Ovary (tissue), 9 donors: Measurements from ENCODE around the gene YWHAG. TPM values are rescaled to one million over a fixed set of nuclear protein-coding genes. Genes with fewer than 3 reads are reported as not detected.

Experiments
- DNase-seq, 5 donors: peaks; one replicate each; pipeline ENCODE4 v3.0.0-alpha.2; 2019 to 2020
- H3K27ac ChIP-seq, 2 donors: fragments of 200-600 bp; one replicate each; pipeline versions ENCODE4 v1.5.1 to v1.8.0; 2019 to 2022
- H3K27me3 ChIP-seq: fragments of 200-600 bp; one replicate; pipeline ENCODE4 v1.8.0; 2022
- H3K36me3 ChIP-seq: fragments of 200-600 bp; sonication (generic); one replicate; pipeline ENCODE4 v1.5.1; 2019
- H3K4me1 ChIP-seq: one replicate; pipeline ENCODE4 v1.8.1; 2013; ENCODE audit warnings: mild to moderate bottlenecking, moderate library complexity; ENCODE audit not compliant: insufficient read depth
- H3K4me3 ChIP-seq: fragments of 200-600 bp; sonication (generic); one replicate; pipeline ENCODE4 v1.5.1; 2017
- H3K9me3 ChIP-seq, 2 donors: fragments of 200-600 bp in 1 of 2; sonication (generic) in 1 of 2; one replicate each; pipeline versions ENCODE4 v1.5.1 to v1.8.1; 2013 to 2019; ENCODE audit warnings: mild to moderate bottlenecking in 1 of 2, moderate library complexity in 1 of 2
- CTCF ChIP-seq, 3 donors: fragments of 450-650 bp in 2 of 3; fragments of 200-600 bp in 1 of 3; IDR thresholded peaks; one replicate each; pipeline versions ENCODE4 v1.5.1 to v1.8.0; 2016 to 2022; ENCODE audit warnings: antibody characterized with exemption in 3 of 3, mild to moderate bottlenecking in 1 of 3
- EP300 ChIP-seq: sonication (generic); formaldehyde crosslinking; IDR thresholded peaks from one replicate; pipeline ENCODE4 v1.6.1; 2017; ENCODE audit warnings: antibody characterized with exemption
- POLR2A ChIP-seq: fragments of 450-650 bp; IDR thresholded peaks from one replicate; pipeline ENCODE4 v1.6.1; 2017; ENCODE audit warnings: antibody characterized with exemption, mild to moderate bottlenecking, moderate library complexity
- WGBS, 3 donors: extraction: QIAGEN DNeasy Blood & Tissue Kit in 1 of 3; methylation state at CpG; one replicate each; pipeline versions ENCODE4 v1.1.5 to v1.1.7; 2013 to 2017; 5-methylcytosine and 5-hydroxymethylcytosine counted together
- intact Hi-C, 4 donors: fragments of 100-400 bp; cut with DNase I; formaldehyde crosslinking; loops; one replicate each; pipeline versions ENCODE4 v1.11.0 to v1.15.1; 2022 to 2023
- polyA plus RNA-seq, 2 donors: library from polyadenylated mRNA; stranded (reverse); fragments of 200-250 nt in 1 of 2; fragments of 350-450 nt in 1 of 2; fragmentation: Illumina TruSeq in 1 of 2; extraction: RNeasy Lipid Tissue Mini Kit (QIAGEN cat#74804) in 1 of 2; gene quantifications; one replicate each; pipeline ENCODE4 v1.2.3, GENCODE V29; 2013 to 2014
- total RNA-seq, 7 donors: library from RNA; depleted of rRNA in 2 of 7; stranded (reverse); fragments of >200 nt in 2 of 7; fragmentation: NEBNext Ultra II Directional in 3 of 7; extraction: Animal tissue kit (Norgen Biotek cat#: 25700) in 3 of 7; gene quantifications; one replicate each; pipeline versions ENCODE4 v1.1.0 to v1.2.4, GENCODE V29; 2016 to 2023
- donor health status: DM: no; HTN: no; CAD: no; lungs with moderate emphysema.
- donor health status: DM: no; HTN: no; CAD: no.
- donor health status: Bipolar disorder and iron deficiency.
- donor health status: DM: yes; HTN: yes; CAD: no.
- donor health status: DM: no; HTN: no; CAD: no.
- donor health status: DM: yes; HTN: yes; CAD: no.

YWHAG gene
- total and polyA plus RNA-seq, 9 donors: 32.0 to 121 (median 99.2) TPM

GRCh38 chr7:76342222-76342621 lies 16.6 kb downstream of the YWHAG start:
- no peak overlapping the region for H3K4me3 ChIP-seq
- intact Hi-C loops: no loop called here
- TF ChIP-seq POLR2A (no peak), CTCF (IDR thresholded peaks at IDR 0.05) (no peak), EP300 (no peak)
- H3K9me3 ChIP-seq: no peaks in the 10 kb centered on the region
- peak overlapping the region in 1 of 2 donors; percentile 13 for H3K27ac ChIP-seq
- no peak for DNase-seq
- no peaks in the 10 kb centered on the region for H3K27me3 ChIP-seq
- no peaks in the 10 kb centered on the region for H3K36me3 ChIP-seq
- 61 to 76% (median 74%) methylated on average over 5 of the region's 5 CpGs for WGBS, 3 donors
- H3K4me1 ChIP-seq: peaks cover 13% of the 10 kb centered on the region

- intact Hi-C loops: no loop called here
- Histone ChIP-seq H3K4me3 (no peak overlapping the region), H3K9me3 (no peaks in the 10 kb centered on the region), H3K4me1 (peaks cover 16% of the 10 kb centered on the region), H3K27me3 (no peaks in the 10 kb centered on the region), H3K27ac (peak overlapping the region in 1 of 2 donors; percentile 66), H3K36me3 (no peaks in the 10 kb centered on the region)
- no peak for TF ChIP-seq EP300
- no peak for TF ChIP-seq CTCF (IDR thresholded peaks at IDR 0.05)
- TF ChIP-seq POLR2A: no peak
- no peak for DNase-seq
- WGBS, 3 donors: 31 to 37% (median 34%) methylated on average over 3 of the region's 3 CpGs
Measured at GRCh38 chr7:76340617-76341131, 18.1 kb downstream of the YWHAG start.

- H3K4me3 ChIP-seq: no peak overlapping the region
Measured at GRCh38 chr7:76338298-76339084, 20.3 kb downstream of the YWHAG start.

GRCh38 chr7:76337147-76337546 lies 21.6 kb downstream of the YWHAG start:
- intact Hi-C loops: no loop called here
- no peak for TF ChIP-seq EP300
- no peak for TF ChIP-seq POLR2A
- no peak for TF ChIP-seq CTCF (IDR thresholded peaks at IDR 0.05)
- H3K36me3 ChIP-seq: no peaks in the 10 kb centered on the region
- no peak overlapping the region for H3K27ac ChIP-seq
- H3K4me3 ChIP-seq: no peak overlapping the region
- DNase-seq: peak in 1 of 5 donors; percentile 10
- peaks cover 16% of the 10 kb centered on the region for H3K4me1 ChIP-seq
- 77 to 83% (median 78%) methylated on average over 6 of the region's 6 CpGs for whole genome bisulfite sequencing, 3 donors
- H3K27me3 ChIP-seq: no peaks in the 10 kb centered on the region
- no peaks in the 10 kb centered on the region for H3K9me3 ChIP-seq

More at GRCh38 chr7:76338298-76339084, 20.3 kb downstream of the YWHAG start:
- Histone ChIP-seq H3K27ac (no peak overlapping the region), H3K4me1 (peaks cover 18% of the 10 kb centered on the region), H3K27me3 (no peaks in the 10 kb centered on the region), H3K9me3 (no peaks in the 10 kb centered on the region), H3K36me3 (no peaks in the 10 kb centered on the region)
- DNase-seq: no peak
- 68 to 79% (median 74%) methylated on average over 9 of the region's 9 CpGs for WGBS, 3 donors
- intact Hi-C loops: no loop called here
- no peak for TF ChIP-seq EP300
- no peak for TF ChIP-seq POLR2A
- no peak for TF ChIP-seq CTCF (IDR thresholded peaks at IDR 0.05)
